H1 (cell line): Measurements from ENCODE around the gene RITA1. TPM values are rescaled to one million over a fixed set of nuclear protein-coding genes. Genes with fewer than 3 reads are reported as not detected.

ENCODE experiments used
- CHD2 ChIP-seq: IDR thresholded peaks from 2 replicates; pipeline ENCODE4 v1.6.1; 2012; ENCODE audit warnings: low read length, improper control_type of control experiment
- CHD7 ChIP-seq: fragments of 300-600 bp; sonication (generic); IDR thresholded peaks from 2 replicates; pipeline ENCODE4 v1.7.1; 2012; ENCODE audit warnings: low read length, moderate library complexity, mild to moderate bottlenecking, inconsistent platforms; ENCODE audit not compliant: insufficient replicate concordance
- HDAC2 ChIP-seq, 2 experiments: fragments of 300-600 bp in 1 of 2; sonication (generic) in 1 of 2; IDR thresholded peaks; 2 replicates each; pipeline ENCODE4 v1.6.1; 2011 to 2012; ENCODE audit warnings: low read depth in 2 of 2, low read length in 2 of 2, mild to moderate bottlenecking in 2 of 2, moderate library complexity in 2 of 2, borderline replicate concordance in 1 of 2, inconsistent platforms in 1 of 2
- JUND ChIP-seq: IDR thresholded peaks from 2 replicates; pipeline ENCODE4 v1.6.1; 2011; ENCODE audit warnings: mild to moderate bottlenecking, improper control_type of control experiment, low read length
- TBP ChIP-seq: IDR thresholded peaks from 2 replicates; pipeline ENCODE4 v1.6.1; 2011; ENCODE audit warnings: low read depth, low read length, improper control_type of control experiment
- TEAD4 ChIP-seq: IDR thresholded peaks from 2 replicates; pipeline ENCODE4 v1.6.1; 2012; ENCODE audit warnings: low read depth, low read length, inconsistent platforms, mixed read lengths
- polyA plus RNA-seq, 7 experiments: library from polyadenylated mRNA; depleted of rRNA in 3 of 7; stranded (reverse) in 5 of 7; unstranded in 2 of 7; fragments of >200 nt in 5 of 7; fragments of 200-250 nt in 2 of 7; gene quantifications; 1 replicate in 5 of 7; 2 replicates in 1 of 7; 4 replicates in 1 of 7; pipeline versions ENCODE4 v1.2.1 to v1.2.3, GENCODE V29; 2011 to 2013; ENCODE audit warnings: missing spikeins in 2 of 7, mixed read lengths in 2 of 7
- total RNA-seq: library from RNA; stranded (reverse); fragmentation: NEBNext Ultra II Directional; extraction: Animal tissue kit (Norgen Biotek cat#: 25700); gene quantifications from 2 replicates; pipeline ENCODE4 v1.2.1, GENCODE V29; 2021

RITA1 gene
- total and polyA plus RNA-seq, 2 of the 8 experiments (the other 6 are each of a cell fraction or from before 2014, with no cell fraction given) = 24.1 to 25.8 TPM

GRCh38 chr12:113169697-113170096, 15.8 kb upstream of the RITA1 start (continued):
- no peak for TF ChIP-seq CHD7
- no peak for TF ChIP-seq TEAD4
- TF ChIP-seq TBP = no peak
- no peak for TF ChIP-seq HDAC2 (IDR thresholded peaks at IDR 0.05; ENCODE audit: borderline replicate concordance in 1 of 2, low read depth in 2 of 2, low read length in 2 of 2)
- TF ChIP-seq CHD2 = no peak
- no peak for TF ChIP-seq JUND
